GM13977 (cell line): Measurements from ENCODE around the gene PRKCD.

Source experiments
- DNase-seq: peaks from one replicate; pipeline ENCODE4 v3.0.0; 2012; ENCODE audit warnings: low spot score
- CTCF ChIP-seq: IDR thresholded peaks from 2 replicates; pipeline ENCODE4 v1.5.1; 2012; ENCODE audit warnings: mild to moderate bottlenecking, control low read depth; ENCODE audit not compliant: insufficient read depth; ENCODE audit errors: extremely low read depth, missing control alignments
- in situ Hi-C: fragments of 300-500 bp; cut with MboI; formaldehyde crosslinking; loops from one replicate; pipeline ENCODE4 v1.12.0; 2022; ENCODE audit warnings: low sequenced_read_pairs, low pct_unique_long_range_greater_than_20kb, mixed read lengths, inconsistent platforms; ENCODE audit not compliant: unreplicated experiment

PRKCD gene

GRCh38 chr3:53182764-53183355 is 21.9 kb downstream of the PRKCD start:
- DNase-seq, result no peak
- in situ Hi-C loops, result no loop called here
- TF ChIP-seq CTCF, result no peak

DNA sequence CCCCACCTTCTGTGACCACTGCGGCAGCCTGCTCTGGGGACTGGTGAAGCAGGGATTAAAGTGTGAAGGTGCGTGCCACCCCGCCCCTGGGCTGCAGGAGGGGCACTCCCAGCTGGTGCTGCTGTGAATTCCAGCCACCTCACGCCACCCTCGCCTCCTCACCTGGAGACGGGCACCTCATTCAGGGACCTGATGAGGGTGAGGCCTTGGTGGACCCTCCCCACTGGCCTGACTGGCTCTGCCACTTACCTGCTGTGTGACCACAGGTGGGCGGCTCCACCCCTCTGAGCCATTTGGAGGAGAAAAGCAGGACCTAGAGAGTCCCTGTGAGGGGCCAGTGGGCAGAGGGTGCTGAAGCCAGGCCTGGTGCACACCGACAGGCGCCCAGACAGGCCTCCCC is 22.5 kb downstream of the PRKCD start:
- in situ Hi-C loops, result no loop called here
- TF ChIP-seq CTCF, result no peak
- no peak for DNase-seq

GRCh38 chr3:53184701-53185100 is 23.7 kb downstream of the PRKCD start:
- in situ Hi-C loops, result no loop called here
- no peak for DNase-seq
- TF ChIP-seq CTCF, result no peak

- TF ChIP-seq CTCF, result no peak
- no peak for DNase-seq
- in situ Hi-C loops, result no loop called here
These were observed 24.9 kb downstream of the PRKCD start for GRCh38 chr3:53185761-53186465.

DNA sequence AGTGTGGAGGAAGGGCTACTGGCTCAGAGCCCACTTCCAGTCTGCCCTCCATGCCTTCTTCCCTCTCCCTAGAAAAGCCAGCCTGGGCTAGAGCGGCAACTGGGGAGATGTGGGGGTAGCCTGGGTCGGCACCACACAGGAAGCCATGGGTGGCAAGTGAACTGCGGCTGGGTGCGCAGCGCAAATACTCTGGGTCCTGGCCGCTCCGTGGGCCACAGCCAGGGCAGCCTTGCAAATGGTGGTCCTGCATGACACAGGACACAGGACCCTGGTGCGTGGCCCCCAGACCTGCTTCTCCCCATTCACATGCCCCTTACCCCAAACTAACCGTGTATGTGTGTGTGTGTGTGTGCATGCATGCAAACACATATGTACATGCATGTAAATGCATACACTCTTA is 25.7 kb downstream of the PRKCD start:
- in situ Hi-C loops, result no loop called here
- DNase-seq, result no peak
- no peak for TF ChIP-seq CTCF

- TF ChIP-seq CTCF, result no peak
- DNase-seq, result no peak
- in situ Hi-C loops, result no loop called here
These were observed 26.4 kb downstream of the PRKCD start for GRCh38 chr3:53187430-53187829.
